ENCODE data around the gene SYMPK. TPM values are rescaled to one million over a fixed set of nuclear protein-coding genes. Genes with fewer than 3 reads are reported as not detected.
"Not testable (repeated sequence)": the region's sequence is repeated elsewhere in the genome, so short reads cannot be mapped to it uniquely, and the experiment has no call there.

SYMPK gene
- total RNA-seq, 1 donor: 42.0 TPM

- Histone ChIP-seq H3K36me3 (ENCODE audit: insufficient read depth, low read length) (no peaks in the 10 kb centered on the region), H4K20me1 (ENCODE audit: insufficient read depth, low read length) (no peaks in the 10 kb centered on the region), H3K9me3 (ENCODE audit: low read depth, low read length) (no peaks in the 10 kb centered on the region), H3K4me3 (ENCODE audit: insufficient read depth, low read length) (no peak overlapping the region), H3K27ac (ENCODE audit: low read depth, low read length) (no peak overlapping the region), H2AFZ (ENCODE audit: low read length) (no peak overlapping the region), H3K4me1 (ENCODE audit: insufficient read depth, low read length) (peaks cover 3% of the 10 kb centered on the region), H3K79me2 (ENCODE audit: insufficient read depth, low read length) (no peaks in the 10 kb centered on the region), H3K4me2 (ENCODE audit: insufficient read depth, low read length) (no peak overlapping the region), H3K27me3 (ENCODE audit: insufficient read depth, low read length) (peaks cover 13% of the 10 kb centered on the region)
- TF ChIP-seq CTCF (IDR thresholded peaks at IDR 0.05; ENCODE audit: extremely low read depth, low read depth, low read length): no peak
- DNase-seq (ENCODE audit: insufficient read length, low spot score, missing footprints): peak; percentile 45
These were observed 10.3 kb upstream of the SYMPK start for GRCh38 chr19:45873219-45873772.

- Histone ChIP-seq H2AFZ (ENCODE audit: low read length) (no peak overlapping the region), H3K27me3 (ENCODE audit: insufficient read depth, low read length) (peaks cover 14% of the 10 kb centered on the region), H3K4me3 (ENCODE audit: insufficient read depth, low read length) (no peak overlapping the region), H4K20me1 (ENCODE audit: insufficient read depth, low read length) (no peaks in the 10 kb centered on the region), H3K4me1 (ENCODE audit: insufficient read depth, low read length) (peaks cover 3% of the 10 kb centered on the region), H3K36me3 (ENCODE audit: insufficient read depth, low read length) (no peaks in the 10 kb centered on the region), H3K9me3 (ENCODE audit: low read depth, low read length) (no peaks in the 10 kb centered on the region), H3K4me2 (ENCODE audit: insufficient read depth, low read length) (no peak overlapping the region), H3K27ac (ENCODE audit: low read depth, low read length) (no peak overlapping the region), H3K79me2 (ENCODE audit: insufficient read depth, low read length) (no peaks in the 10 kb centered on the region)
- TF ChIP-seq CTCF (IDR thresholded peaks at IDR 0.05; ENCODE audit: extremely low read depth, low read depth, low read length): no peak
- peak; percentile 47 for DNase-seq (ENCODE audit: insufficient read length, low spot score, missing footprints)
These were observed 9.4 kb upstream of the SYMPK start for GRCh38 chr19:45872095-45872919.

- Histone ChIP-seq H3K79me2 (ENCODE audit: insufficient read depth, low read length) (no peaks in the 10 kb centered on the region), H3K36me3 (ENCODE audit: insufficient read depth, low read length) (no peaks in the 10 kb centered on the region), H3K4me3 (ENCODE audit: insufficient read depth, low read length) (no peak overlapping the region), H3K9me3 (ENCODE audit: low read depth, low read length) (no peaks in the 10 kb centered on the region), H4K20me1 (ENCODE audit: insufficient read depth, low read length) (no peaks in the 10 kb centered on the region), H3K27ac (ENCODE audit: low read depth, low read length) (no peak overlapping the region), H3K27me3 (ENCODE audit: insufficient read depth, low read length) (peaks cover 27% of the 10 kb centered on the region), H3K4me1 (ENCODE audit: insufficient read depth, low read length) (no peaks in the 10 kb centered on the region), H3K4me2 (ENCODE audit: insufficient read depth, low read length) (no peak overlapping the region), H2AFZ (ENCODE audit: low read length) (no peak overlapping the region)
- no peak for TF ChIP-seq CTCF (IDR thresholded peaks at IDR 0.05; ENCODE audit: extremely low read depth, low read depth, low read length)
- DNase-seq (ENCODE audit: insufficient read length, low spot score, missing footprints): no peak
These were observed 7.9 kb upstream of the SYMPK start for GRCh38 chr19:45870798-45871197.

DNA sequence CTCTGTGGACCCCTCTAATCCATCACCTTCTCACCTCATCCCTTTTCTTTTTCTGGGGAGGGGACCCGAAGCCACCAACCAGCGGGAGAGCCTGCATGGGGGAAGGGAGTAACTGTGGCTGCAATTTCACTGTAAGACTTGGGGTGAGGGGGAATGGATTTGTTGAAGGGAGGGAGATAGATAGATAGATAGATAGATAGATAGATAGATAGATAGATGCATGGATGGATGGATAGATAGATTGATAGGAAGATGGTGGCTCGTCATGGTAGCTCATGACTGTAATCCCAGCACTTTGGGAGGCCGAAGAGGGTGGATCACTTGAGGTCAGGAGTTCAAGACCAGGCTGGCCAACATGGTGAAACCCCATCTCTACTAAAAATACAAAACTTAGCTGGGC lies 4.3 kb upstream of the SYMPK start:
- not testable (repeated sequence) for H4K20me1 ChIP-seq (ENCODE audit: insufficient read depth, low read length); H3K4me1 ChIP-seq (ENCODE audit: insufficient read depth, low read length); H3K9me3 ChIP-seq (ENCODE audit: low read depth, low read length); H3K36me3 ChIP-seq (ENCODE audit: insufficient read depth, low read length); H3K79me2 ChIP-seq (ENCODE audit: insufficient read depth, low read length); H3K4me3 ChIP-seq (ENCODE audit: insufficient read depth, low read length); H3K4me2 ChIP-seq (ENCODE audit: insufficient read depth, low read length); H3K27ac ChIP-seq (ENCODE audit: low read depth, low read length); DNase-seq (ENCODE audit: insufficient read length, low spot score, missing footprints); H2AFZ ChIP-seq (ENCODE audit: low read length)
- peaks cover 46% of the 10 kb centered on the region for H3K27me3 ChIP-seq (ENCODE audit: insufficient read depth, low read length)
